PC-3 (cell line): ENCODE results near the gene EVPLL. TPM values are rescaled to one million over a fixed set of nuclear protein-coding genes. Genes with fewer than 3 reads are reported as not detected.
"Not testable (repeated sequence)": the region's sequence is repeated elsewhere in the genome, so short reads cannot be mapped to it uniquely, and the experiment has no call there.

Experiments used
- ATAC-seq: fragments of 200-7000 bp; cut with Tn5 transposase; 2 replicates; pipeline ENCODE4 v1.9.1; 2020; ENCODE audit warnings: mild to moderate bottlenecking, moderate library complexity
- BruUV-seq: library from RNA; stranded (reverse); fragments of 400-500 nt; replicated peaks from 2 replicates; lab custom pipeline; 2021; lab: Mats Ljungman, UMichigan
- CTCF ChIA-PET: fragments of 300-600 bp; sonication (Branson Sonifier 250); formaldehyde crosslinking; loops from one replicate; lab custom pipeline; 2022; ENCODE audit warnings: antibody characterized with exemption; lab: Charles Lee
- POLR2A ChIA-PET: fragments of 300-600 bp; sonication (Branson Sonifier 250); formaldehyde crosslinking; loops from one replicate; lab custom pipeline; 2022; ENCODE audit warnings: antibody characterized with exemption; ENCODE audit not compliant: unreplicated experiment; lab: Charles Lee
- DNase-seq: peaks from one replicate; pipeline ENCODE4 v3.0.0-alpha.2; 2015
- H2AFZ ChIP-seq: fragments of 300-600 bp; sonication (generic); 2 replicates; pipeline ENCODE4 v1.6.0; 2016; ENCODE audit warnings: antibody characterized with exemption, low read length
- H3F3A ChIP-seq: fragments of 300-600 bp; sonication (generic); one replicate; pipeline ENCODE4 v1.6.0; 2017; ENCODE audit warnings: antibody characterized with exemption, low read length, control low read depth, mild to moderate bottlenecking; ENCODE audit not compliant: unreplicated experiment
- H3K27ac ChIP-seq: fragments of 300-600 bp; sonication (generic); 2 replicates; pipeline ENCODE4 v1.5.1; 2016; ENCODE audit warnings: mild to moderate bottlenecking, low read length
- H3K27me3 ChIP-seq: fragments of 300-600 bp; sonication (generic); 2 replicates; pipeline ENCODE4 v1.6.1; 2016; ENCODE audit warnings: low read length, mixed read lengths
- H3K36me3 ChIP-seq: fragments of 300-600 bp; sonication (generic); 2 replicates; pipeline ENCODE4 v1.6.1; 2016; ENCODE audit warnings: low read depth, mixed run types, low read length, mixed read lengths
- H3K4me1 ChIP-seq: fragments of 300-600 bp; sonication (generic); 2 replicates; pipeline ENCODE4 v1.5.1; 2016; ENCODE audit warnings: low read length; ENCODE audit not compliant: insufficient read depth
- H3K4me2 ChIP-seq: fragments of 300-600 bp; sonication (generic); 2 replicates; pipeline ENCODE4 v1.6.0; 2016; ENCODE audit warnings: low read length
- H3K4me3 ChIP-seq: fragments of 300-600 bp; sonication (generic); 2 replicates; pipeline ENCODE4 v1.5.1; 2016; ENCODE audit warnings: mild to moderate bottlenecking, low read length, mixed read lengths
- H3K79me2 ChIP-seq: fragments of 300-600 bp; sonication (generic); 2 replicates; pipeline ENCODE4 v1.6.1; 2017; ENCODE audit warnings: low read length, mixed read lengths
- H3K9ac ChIP-seq: fragments of 300-600 bp; sonication (generic); 2 replicates; pipeline ENCODE4 v1.6.0; 2016; ENCODE audit warnings: mild to moderate bottlenecking, low read length
- H3K9me2 ChIP-seq: fragments of 300-600 bp; sonication (generic); replicated peaks from 2 replicates; pipeline ENCODE4 v1.6.1; 2016; ENCODE audit warnings: mixed run types, low read length, mixed read lengths
- H3K9me3 ChIP-seq: fragments of 300-600 bp; sonication (generic); 2 replicates; pipeline ENCODE4 v1.6.1; 2016; ENCODE audit warnings: low read length, mixed read lengths
- H4K20me1 ChIP-seq: fragments of 300-600 bp; sonication (generic); 2 replicates; pipeline ENCODE4 v1.6.1; 2016; ENCODE audit warnings: low read length, mixed read lengths
- intact Hi-C: fragments of 100-400 bp; cut with micrococcal nuclease; formaldehyde crosslinking; loops from 2 replicates; pipeline ENCODE4 v1.9.0; 2023
- total RNA-seq: library from RNA; depleted of rRNA; stranded (reverse); fragments of >200 nt; gene quantifications from 2 replicates; pipeline ENCODE4 v1.2.3, GENCODE V29; 2014

The EVPLL gene
- total RNA-seq, 1 experiment from 2014 or later, result 1.3 TPM

GRCh38 chr17:18408906-18409305 lies 31.3 kb downstream of the EVPLL start:
- CTCF ChIA-PET, H3K79me2 ChIP-seq, H3F3A ChIP-seq, H3K27ac ChIP-seq, H4K20me1 ChIP-seq, H3K27me3 ChIP-seq, H2AFZ ChIP-seq, intact Hi-C loops, DNase-seq, BruUV-seq, H3K4me3 ChIP-seq, H3K4me2 ChIP-seq, H3K4me1 ChIP-seq, H3K9me3 ChIP-seq, ATAC-seq, H3K9ac ChIP-seq, H3K36me3 ChIP-seq, H3K9me2 ChIP-seq, POLR2A ChIA-PET: not testable (repeated sequence)

- H3K9me3 ChIP-seq, intact Hi-C loops, BruUV-seq, H3K9ac ChIP-seq, H3F3A ChIP-seq, ATAC-seq, POLR2A ChIA-PET, H3K4me3 ChIP-seq, H3K27ac ChIP-seq, DNase-seq, H3K79me2 ChIP-seq, CTCF ChIA-PET, H3K9me2 ChIP-seq, H4K20me1 ChIP-seq, H3K4me1 ChIP-seq, H3K36me3 ChIP-seq, H2AFZ ChIP-seq, H3K27me3 ChIP-seq, H3K4me2 ChIP-seq: not testable (repeated sequence)
These were observed 31.7 kb downstream of the EVPLL start for GRCh38 chr17:18409321-18409720.

GRCh38 chr17:18410736-18411135 lies 33.2 kb downstream of the EVPLL start:
- H2AFZ ChIP-seq, BruUV-seq, H4K20me1 ChIP-seq, H3K9me3 ChIP-seq, H3K4me3 ChIP-seq, ATAC-seq, intact Hi-C loops, H3K4me1 ChIP-seq, H3K9ac ChIP-seq, H3K27ac ChIP-seq, POLR2A ChIA-PET, H3K36me3 ChIP-seq, H3K27me3 ChIP-seq, DNase-seq, H3K9me2 ChIP-seq, H3K4me2 ChIP-seq, H3F3A ChIP-seq, CTCF ChIA-PET, H3K79me2 ChIP-seq: not testable (repeated sequence)

- H3K27me3 ChIP-seq, H3K27ac ChIP-seq, BruUV-seq, H3K9me3 ChIP-seq, CTCF ChIA-PET, H3F3A ChIP-seq, H3K9me2 ChIP-seq, H3K79me2 ChIP-seq, H4K20me1 ChIP-seq, H3K36me3 ChIP-seq, POLR2A ChIA-PET, intact Hi-C loops, H3K4me1 ChIP-seq, DNase-seq: not testable (repeated sequence)
- Histone ChIP-seq H3K4me2 (peak overlapping the region; percentile 65), H3K4me3 (peak overlapping the region; percentile 59), H3K9ac (peak overlapping the region; percentile 37), H2AFZ (0 out of 2 replicates have a peak overlapping the region, but pooled peaks have one; percentile 59)
- ATAC-seq, result peak; percentile 42
These were observed 33.8 kb downstream of the EVPLL start for GRCh38 chr17:18411377-18411864.

GRCh38 chr17:18412001-18412538 lies 34.5 kb downstream of the EVPLL start:
- H3K9me3 ChIP-seq, H3K9ac ChIP-seq, CTCF ChIA-PET, H3K9me2 ChIP-seq, H3K27me3 ChIP-seq, H3K79me2 ChIP-seq, H3K27ac ChIP-seq, H3F3A ChIP-seq, H4K20me1 ChIP-seq, intact Hi-C loops, DNase-seq, H3K36me3 ChIP-seq, POLR2A ChIA-PET, H3K4me1 ChIP-seq, BruUV-seq, H2AFZ ChIP-seq: not testable (repeated sequence)
- Histone ChIP-seq H3K4me3 (peak overlapping the region; percentile 59), H3K4me2 (peak overlapping the region; percentile 65; the same call in 1 of the 2 replicates)
- peak; percentile 92 for ATAC-seq

- POLR2A ChIA-PET, CTCF ChIA-PET, BruUV-seq: not testable (repeated sequence)
These were observed 43.9 kb downstream of the EVPLL start for GRCh38 chr17:18421521-18421920.

GRCh38 chr17:18422464-18422863 lies 44.9 kb downstream of the EVPLL start:
- H3K27me3 ChIP-seq, POLR2A ChIA-PET, intact Hi-C loops: not testable (repeated sequence)

More at GRCh38 chr17:18421521-18421920, 43.9 kb downstream of the EVPLL start:
- intact Hi-C loops, H3K9me2 ChIP-seq, DNase-seq, H4K20me1 ChIP-seq, H3K4me3 ChIP-seq, ATAC-seq, H3K27ac ChIP-seq, H2AFZ ChIP-seq, H3K9me3 ChIP-seq, H3K79me2 ChIP-seq, H3F3A ChIP-seq, H3K27me3 ChIP-seq, H3K4me2 ChIP-seq, H3K36me3 ChIP-seq, H3K4me1 ChIP-seq, H3K9ac ChIP-seq: not testable (repeated sequence)

More at GRCh38 chr17:18422464-18422863, 44.9 kb downstream of the EVPLL start:
- H3K4me3 ChIP-seq, H3K27ac ChIP-seq, H3K9me2 ChIP-seq, H3K9me3 ChIP-seq, H3K79me2 ChIP-seq, CTCF ChIA-PET, H4K20me1 ChIP-seq, H3K36me3 ChIP-seq, H3K4me2 ChIP-seq, H2AFZ ChIP-seq, H3K4me1 ChIP-seq, DNase-seq, ATAC-seq, BruUV-seq, H3F3A ChIP-seq, H3K9ac ChIP-seq: not testable (repeated sequence)
